GM19467 (cell line): Measurements from ENCODE around the gene IAH1.

Source experiments
- ATAC-seq: cut with Tn5 transposase; IDR thresholded peaks from one replicate; pipeline ENCODE4 v1.9.1; 2021; ENCODE audit warnings: mild to moderate bottlenecking, moderate library complexity; ENCODE audit not compliant: unreplicated experiment

IAH1 gene

GRCh38 chr2:9474361-9475057, at the start of gene IAH1:
TSS of gene IAH1 (plus strand) at chr2:9474551. CDS start at chr2:9474567, 16 bp downstream.
- peak; percentile 71 for ATAC-seq

DNA sequence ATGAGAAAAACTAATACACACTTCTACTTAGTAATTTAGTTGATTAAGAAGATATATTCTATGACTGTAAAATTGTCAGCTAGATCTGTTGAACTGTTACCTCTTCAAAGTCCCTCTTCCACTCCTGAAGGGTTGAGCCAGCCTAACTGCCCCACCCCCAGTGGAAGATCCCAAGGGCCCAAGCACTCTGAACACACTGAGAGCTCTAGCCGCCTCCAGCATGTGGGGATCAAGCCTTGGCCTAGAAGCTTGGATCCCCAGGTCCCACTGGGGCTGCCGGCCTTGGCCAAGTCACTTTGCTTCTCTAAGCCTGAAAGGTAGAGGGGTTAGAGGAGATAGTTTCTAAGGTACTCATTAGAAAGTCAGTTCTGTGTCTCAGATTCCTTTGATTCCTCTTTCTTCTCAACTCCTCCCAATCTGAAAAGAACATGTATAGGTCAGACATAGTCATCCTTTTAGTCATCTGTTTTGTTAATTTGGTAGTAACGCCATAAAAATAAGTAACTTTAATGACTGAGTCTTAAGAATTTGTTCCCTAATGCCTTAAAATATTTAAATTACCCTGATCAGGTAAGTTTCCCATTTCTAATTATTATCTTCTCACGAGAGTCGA, 45.3 kb upstream of the IAH1 start:
- no peak for ATAC-seq

DNA sequence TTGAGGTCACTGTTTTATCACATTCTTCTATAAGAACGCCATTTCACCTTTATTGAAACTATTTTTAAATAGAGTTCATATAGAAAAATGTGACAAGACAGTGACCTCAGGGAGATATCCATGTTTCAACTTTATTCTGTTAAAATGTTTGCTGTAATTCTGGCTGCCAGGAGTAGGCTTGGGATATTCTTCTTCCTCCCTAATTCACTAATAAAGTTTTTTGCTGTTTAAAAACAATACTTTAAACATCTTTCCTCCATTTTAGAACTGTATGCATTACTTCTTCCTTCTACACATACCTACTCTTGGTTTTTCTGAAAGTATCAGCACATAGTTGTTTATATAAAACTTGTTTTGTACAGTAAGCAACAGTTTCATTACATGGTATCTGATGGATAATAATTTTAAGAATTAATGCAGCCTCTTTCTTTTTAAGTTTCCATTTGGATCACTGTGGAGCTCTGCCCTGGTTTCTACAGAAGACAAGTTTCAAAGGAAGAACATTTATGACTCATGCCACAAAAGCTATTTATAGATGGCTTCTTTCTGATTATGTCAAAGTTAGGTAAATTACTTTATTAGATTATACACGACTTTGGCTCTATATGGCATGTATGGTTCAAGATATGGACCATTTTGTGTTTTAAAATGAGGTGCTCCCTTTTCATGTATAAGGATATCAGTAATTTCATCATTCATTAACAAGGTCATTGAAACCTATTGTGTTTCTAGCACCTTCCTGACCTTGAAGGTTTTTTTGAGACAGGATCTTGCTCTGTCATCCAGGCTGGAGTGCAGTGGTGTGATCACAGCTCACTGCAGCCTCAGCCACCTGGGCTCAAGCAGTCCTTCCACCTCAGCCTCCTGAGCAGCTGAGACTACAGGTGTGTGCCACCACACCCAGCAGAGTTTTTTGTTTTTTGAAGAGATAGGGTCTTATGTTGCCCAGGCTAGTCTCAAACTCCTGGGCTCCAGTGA, 43.7 kb upstream of the IAH1 start:
- no peak for ATAC-seq

GRCh38 chr2:9434489-9434888, 39.9 kb upstream of the IAH1 start:
- no peak for ATAC-seq

DNA sequence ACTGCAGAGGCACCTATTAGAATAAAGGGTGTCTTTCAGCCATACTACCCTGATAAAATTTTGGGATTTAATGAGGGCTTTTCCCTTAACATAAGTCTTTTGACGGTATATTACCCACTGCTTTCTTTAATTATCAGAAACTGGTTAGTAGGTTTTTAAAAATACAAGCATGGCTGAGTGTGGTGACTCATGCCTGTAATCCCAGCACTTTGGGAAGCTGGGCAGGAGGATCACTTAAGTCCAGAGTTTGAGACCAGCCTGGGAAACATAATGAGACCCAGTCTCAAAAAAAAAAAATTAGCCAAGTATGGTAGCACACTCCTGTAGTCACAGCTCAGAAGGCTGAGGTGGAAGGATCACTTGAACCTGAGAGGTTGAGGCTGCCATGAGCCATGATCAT, 34.8 kb upstream of the IAH1 start:
- no peak for ATAC-seq

- no peak for ATAC-seq
Measured at GRCh38 chr2:9440058-9440727, 34.2 kb upstream of the IAH1 start.

- ATAC-seq: no peak
Measured at GRCh38 chr2:9441556-9441955, 32.8 kb upstream of the IAH1 start.

DNA sequence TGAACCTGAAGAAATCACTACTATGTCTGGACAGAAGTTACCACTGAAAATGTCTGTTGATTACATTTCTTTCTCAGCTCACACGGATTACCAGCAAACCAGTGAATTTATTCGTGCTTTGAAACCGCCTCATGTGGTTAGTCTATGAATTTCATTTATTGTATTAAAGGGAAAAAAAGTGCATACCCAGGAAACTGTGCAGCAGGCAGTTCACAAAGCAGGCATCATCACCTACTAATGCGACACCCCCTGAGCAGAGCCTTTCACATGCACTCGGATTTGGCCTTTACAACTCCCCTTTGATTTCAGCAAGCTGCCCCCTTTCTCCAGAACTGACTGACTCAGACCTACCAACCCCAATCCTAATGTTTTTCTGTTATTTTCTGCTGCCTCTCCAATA, 30.8 kb upstream of the IAH1 start:
- no peak for ATAC-seq

GRCh38 chr2:9445089-9445488, 29.3 kb upstream of the IAH1 start:
- no peak for ATAC-seq

- ATAC-seq: no peak
Measured at GRCh38 chr2:9451231-9451630, 23.1 kb upstream of the IAH1 start.

GRCh38 chr2:9460441-9461017, 13.8 kb upstream of the IAH1 start:
- no peak for ATAC-seq

- no peak for ATAC-seq
Measured at GRCh38 chr2:9461079-9461478, 13.3 kb upstream of the IAH1 start.

- ATAC-seq: no peak
Measured at GRCh38 chr2:9462313-9462712, 12.0 kb upstream of the IAH1 start.

DNA sequence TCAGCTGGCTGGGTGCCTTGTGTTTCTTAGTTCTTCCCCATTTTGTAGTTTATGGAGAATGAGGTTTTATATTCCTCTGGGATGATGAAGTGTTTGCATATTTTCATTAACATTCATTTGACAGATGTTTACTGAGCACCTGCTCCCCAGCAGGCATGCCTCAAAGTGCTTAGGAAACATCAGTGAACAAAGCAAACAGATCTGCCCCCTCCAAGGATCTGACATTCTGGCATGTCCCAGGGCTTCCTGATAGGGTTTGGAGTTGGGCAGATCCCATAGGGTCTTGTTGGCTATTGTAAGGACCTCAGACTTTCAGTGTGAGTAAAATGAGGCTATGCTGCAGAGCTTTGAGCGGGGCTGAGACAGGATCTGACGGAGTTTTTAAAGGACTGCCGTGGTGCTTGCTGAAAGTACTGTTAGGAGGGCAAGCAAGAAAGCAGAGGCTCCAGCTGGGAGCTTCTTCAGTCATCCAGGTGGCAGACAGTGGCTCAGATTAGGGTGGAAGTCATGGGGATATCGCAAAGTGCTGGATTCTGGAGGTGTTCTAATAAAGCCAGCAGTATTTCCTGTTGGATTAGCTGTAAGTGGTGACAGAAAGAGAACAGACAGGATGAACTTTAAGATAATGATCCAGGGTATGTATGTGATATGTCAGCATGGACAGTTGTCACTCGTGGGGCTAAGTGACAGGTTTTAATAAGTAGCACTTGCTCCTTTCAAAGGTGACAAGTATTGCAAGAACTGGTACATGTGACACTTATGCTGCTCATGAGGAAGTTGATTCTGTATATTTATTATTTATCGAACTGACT, 11.3 kb upstream of the IAH1 start:
- ATAC-seq: no peak

GRCh38 chr2:9463698-9464034, 10.7 kb upstream of the IAH1 start:
- no peak for ATAC-seq

DNA sequence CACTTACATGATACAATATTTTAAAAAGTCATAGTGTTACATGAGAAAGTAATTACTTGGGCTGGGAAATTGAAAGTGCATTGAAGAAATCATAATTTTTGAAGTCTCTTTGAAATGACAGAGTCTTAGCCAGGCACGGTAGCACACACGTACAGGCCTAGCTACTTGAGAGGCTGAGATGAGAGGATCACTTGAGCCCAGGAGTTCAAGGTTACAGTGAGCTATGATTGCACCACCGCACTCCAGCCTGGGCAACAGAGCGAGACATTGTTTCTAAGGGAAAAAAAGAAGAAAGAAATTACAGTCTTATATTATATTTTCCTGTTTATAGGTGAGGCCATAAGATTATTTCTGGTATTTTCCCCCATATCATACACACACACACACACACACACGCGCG, 9.2 kb upstream of the IAH1 start:
- no peak for ATAC-seq

GRCh38 chr2:9466147-9466683, 8.1 kb upstream of the IAH1 start:
- ATAC-seq: no peak

DNA sequence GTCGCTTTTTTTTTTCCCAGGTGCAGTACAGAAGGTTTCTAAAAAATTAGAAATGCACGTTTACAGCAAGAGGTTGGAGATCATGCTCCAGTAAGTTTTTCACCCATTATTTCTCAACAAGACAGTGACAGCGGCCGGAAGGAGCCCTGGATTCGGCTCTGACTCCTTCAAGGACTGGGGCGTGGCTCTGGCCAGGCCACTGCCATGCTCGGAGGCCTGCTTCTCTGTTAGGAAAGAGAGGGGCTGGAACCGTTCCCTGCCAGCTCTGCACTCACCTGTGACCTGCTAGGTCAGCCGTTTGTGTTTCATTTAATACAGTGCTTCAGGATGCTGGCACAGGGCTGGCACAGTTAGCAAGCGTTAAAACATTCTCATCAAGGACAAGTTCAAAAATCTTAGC, 6.7 kb upstream of the IAH1 start:
- ATAC-seq: no peak

GRCh38 chr2:9471206-9471605, 3.1 kb upstream of the IAH1 start:
- ATAC-seq: no peak

- no peak for ATAC-seq
Measured at GRCh38 chr2:9472511-9472910, 1.8 kb upstream of the IAH1 start.
